C4-2B (cell line): ENCODE data around the gene COL1A1.

Experiments used
- CTCF ChIP-seq: fragments of 450-650 bp; conservative IDR thresholded peaks from 2 replicates; pipeline ENCODE4 v1.5.1; 2017; ENCODE audit warnings: mild to moderate bottlenecking
- ZFX ChIP-seq: fragments of 450-650 bp; IDR thresholded peaks from 2 replicates; pipeline ENCODE4 v1.6.1; 2017

GRCh38 chr17:50184611-50185398 is 16.6 kb downstream of the COL1A1 start:
- TF ChIP-seq CTCF (no peak), ZFX (no peak)
